ENCODE data around the gene MRGPRX4. TPM values are rescaled to one million over a fixed set of nuclear protein-coding genes. Genes with fewer than 3 reads are reported as not detected.
"Not testable (repeated sequence)": the region's sequence is repeated elsewhere in the genome, so short reads cannot be mapped to it uniquely, and the experiment has no call there.

MRGPRX4 gene
- total RNA-seq: not detected
- polyA plus RNA-seq (2013, experiment 1 of 2): not detected
- polyA plus RNA-seq (2013, experiment 2 of 2): not detected
- long read RNA-seq, experiment 1: 0 reads
- long read RNA-seq, experiment 2: 0 reads
- long read RNA-seq, experiment 3: 0 reads
- long read RNA-seq, experiment 4: 0 reads

- Mint-ChIP-seq H3K27me3 (ENCODE audit: insufficient read depth) (peaks cover 10% of the 10 kb centered on the region), H3K4me3 (no peak within 1 kb of the TSS), H3K36me3 (ENCODE audit: low read depth) (no peaks in the 10 kb centered on the region), H3K4me1 (peaks cover 2% of the 10 kb centered on the region), H3K9me3 (no peaks in the 10 kb centered on the region), H3K27ac (no peak within 1 kb of the TSS)
- Histone ChIP-seq H3K27me3 (ENCODE audit: control insufficient read depth, insufficient read depth, low read length, poor library complexity, severe bottlenecking) (peaks cover 30% of the 10 kb centered on the region), H3K4me3 (ENCODE audit: low read length) (no peak within 1 kb of the TSS), H3K9ac (ENCODE audit: extremely low read depth, low read length, poor library complexity, severe bottlenecking) (no peak within 1 kb of the TSS), H3K36me3 (ENCODE audit: control insufficient read depth, insufficient read depth, low read length) (no peaks in the 10 kb centered on the region), H3K9me3 (ENCODE audit: control insufficient read depth, low read length) (no peaks in the 10 kb centered on the region), H3K27ac (ENCODE audit: low read depth, low read length) (no peak within 1 kb of the TSS), H3K4me1 (ENCODE audit: control insufficient read depth, insufficient read depth, low read length) (no peaks in the 10 kb centered on the region)
- no peak for TF ChIP-seq CTCF (conservative IDR thresholded peaks at IDR 0.05)
- DNase-seq: no peak
- 80 to 100% methylated on average over 1 to 3 of the region's 3 CpGs for WGBS, 2 experiments (ENCODE audit: insufficient coverage in 1 of 2, insufficient read length in 1 of 2)
Observed at GRCh38 chr11:18172666-18173065, at the start of gene MRGPRX4. TSS of gene MRGPRX4 (plus strand) at chr11:18172837. CDS start at chr11:18173257, 420 bp downstream.

DNA sequence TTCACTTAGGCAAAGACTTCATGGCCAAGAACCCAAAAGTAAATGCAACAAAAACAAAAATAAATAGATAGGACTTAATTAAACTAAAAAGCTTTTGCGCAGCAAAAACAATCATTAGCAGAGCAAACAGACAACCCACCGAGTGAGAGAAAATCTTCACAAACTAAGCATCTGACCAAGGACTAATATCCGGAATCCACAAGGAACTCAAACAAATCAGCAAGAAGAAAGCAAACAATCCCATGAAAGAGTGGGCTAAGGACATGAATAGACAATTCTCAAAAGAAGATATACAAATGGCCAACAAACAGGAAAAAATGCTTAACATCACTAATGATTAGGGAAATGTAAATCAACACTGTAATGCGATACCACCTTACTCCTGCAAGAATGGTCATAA, 41.5 kb upstream of the MRGPRX4 start:
- peaks cover 38% of the 10 kb centered on the region for H3K9me3 Mint-ChIP-seq
- H3K9me3 ChIP-seq (ENCODE audit: control insufficient read depth, low read length); H3K36me3 ChIP-seq (ENCODE audit: control insufficient read depth, insufficient read depth, low read length); H3K27ac Mint-ChIP-seq; H3K9ac ChIP-seq (ENCODE audit: extremely low read depth, low read length, poor library complexity, severe bottlenecking); H3K27ac ChIP-seq (ENCODE audit: low read depth, low read length); H3K36me3 Mint-ChIP-seq (ENCODE audit: low read depth); H3K4me1 Mint-ChIP-seq; DNase-seq; H3K27me3 ChIP-seq (ENCODE audit: control insufficient read depth, insufficient read depth, low read length, poor library complexity, severe bottlenecking); H3K4me3 Mint-ChIP-seq; H3K4me3 ChIP-seq (ENCODE audit: low read length); H3K4me1 ChIP-seq (ENCODE audit: control insufficient read depth, insufficient read depth, low read length): not testable (repeated sequence)
- WGBS, 2 experiments (ENCODE audit: insufficient coverage in 1 of 2, insufficient read length in 1 of 2): 83 to 100% methylated on average over 2 to 4 of the region's 4 CpGs
- peaks cover 24% of the 10 kb centered on the region for H3K27me3 Mint-ChIP-seq (ENCODE audit: insufficient read depth)

GRCh38 chr11:18132341-18132740, 40.3 kb upstream of the MRGPRX4 start, which contains the start of gene MRGPRX3:
TSS of gene MRGPRX3 (plus strand) at chr11:18132571. CDS start at chr11:18137203, 4,632 bp downstream.
- Mint-ChIP-seq H3K9me3 (peaks cover 35% of the 10 kb centered on the region), H3K4me3 (no peak within 1 kb of the TSS), H3K27ac (no peak within 1 kb of the TSS), H3K27me3 (ENCODE audit: insufficient read depth) (peaks cover 25% of the 10 kb centered on the region), H3K4me1 (no peaks in the 10 kb centered on the region), H3K36me3 (ENCODE audit: low read depth) (no peaks in the 10 kb centered on the region)
- Histone ChIP-seq H3K27ac (ENCODE audit: low read depth, low read length) (no peak within 1 kb of the TSS), H3K4me3 (ENCODE audit: low read length) (no peak within 1 kb of the TSS), H3K9ac (ENCODE audit: extremely low read depth, low read length, poor library complexity, severe bottlenecking) (no peak within 1 kb of the TSS), H3K27me3 (ENCODE audit: control insufficient read depth, insufficient read depth, low read length, poor library complexity, severe bottlenecking) (no peaks in the 10 kb centered on the region), H3K9me3 (ENCODE audit: control insufficient read depth, low read length) (no peaks in the 10 kb centered on the region), H3K36me3 (ENCODE audit: control insufficient read depth, insufficient read depth, low read length) (no peaks in the 10 kb centered on the region), H3K4me1 (ENCODE audit: control insufficient read depth, insufficient read depth, low read length) (no peaks in the 10 kb centered on the region)
- no peak for DNase-seq
- no peak for TF ChIP-seq CTCF (conservative IDR thresholded peaks at IDR 0.05)
- WGBS, 2 experiments (ENCODE audit: insufficient coverage in 1 of 2, insufficient read length in 1 of 2): 93% methylated on average over 3 of the region's 3 CpGs

GRCh38 chr11:18135308-18135707, 37.3 kb upstream of the MRGPRX4 start:
- H3K9me3 Mint-ChIP-seq: peaks cover 8% of the 10 kb centered on the region
- H3K36me3 Mint-ChIP-seq (ENCODE audit: low read depth): no peaks in the 10 kb centered on the region
- WGBS, 2 experiments (ENCODE audit: insufficient coverage in 1 of 2, insufficient read length in 1 of 2): 25 to 51% methylated on average over 2 of the region's 2 CpGs
- no peak overlapping the region for H3K4me3 Mint-ChIP-seq
- no peaks in the 10 kb centered on the region for H3K9me3 ChIP-seq (ENCODE audit: control insufficient read depth, low read length)
- no peaks in the 10 kb centered on the region for H3K36me3 ChIP-seq (ENCODE audit: control insufficient read depth, insufficient read depth, low read length)
- no peak overlapping the region for H3K9ac ChIP-seq (ENCODE audit: extremely low read depth, low read length, poor library complexity, severe bottlenecking)
- H3K27me3 ChIP-seq (ENCODE audit: control insufficient read depth, insufficient read depth, low read length, poor library complexity, severe bottlenecking): no peaks in the 10 kb centered on the region
- peak; percentile 59 for DNase-seq
- H3K27ac ChIP-seq (ENCODE audit: low read depth, low read length): no peak overlapping the region
- H3K4me1 Mint-ChIP-seq: no peaks in the 10 kb centered on the region
- no peak for TF ChIP-seq CTCF (conservative IDR thresholded peaks at IDR 0.05)
- H3K4me3 ChIP-seq (ENCODE audit: low read length): no peak overlapping the region
- H3K27ac Mint-ChIP-seq: no peak overlapping the region
- H3K27me3 Mint-ChIP-seq (ENCODE audit: insufficient read depth): peaks cover 19% of the 10 kb centered on the region
- no peaks in the 10 kb centered on the region for H3K4me1 ChIP-seq (ENCODE audit: control insufficient read depth, insufficient read depth, low read length)
